Natural killer cell (primary cell): ENCODE results near the gene DRD5. TPM values are rescaled to one million over a fixed set of nuclear protein-coding genes. Genes with fewer than 3 reads are reported as not detected.
"Not testable (repeated sequence)": the region's sequence is repeated elsewhere in the genome, so short reads cannot be mapped to it uniquely, and the experiment has no call there.

ENCODE experiments used
- ATAC-seq, 3 donors: fragments of 150-1000 bp in 2 of 3; fragments of 200-7000 bp in 1 of 3; cut with Tn5 transposase; 1 replicate in 1 of 3; 2 replicates in 2 of 3; pipeline ENCODE4 v1.10.0; 2021; ENCODE audit warnings: mild to moderate bottlenecking in 2 of 3, moderate library complexity in 2 of 3
- DNase-seq, 2 donors: peaks; one replicate each; pipeline versions ENCODE4 v3.0.0 to v3.0.0-alpha.2; 2013 to 2021; ENCODE audit warnings: mixed read lengths in 1 of 2
- H3K27ac ChIP-seq: one replicate; pipeline ENCODE4 v1.5.1; 2013; ENCODE audit warnings: mild to moderate bottlenecking, low read length
- H3K27me3 ChIP-seq: one replicate; pipeline ENCODE4 v1.6.1; 2013; ENCODE audit warnings: low read length; ENCODE audit not compliant: control insufficient read depth, insufficient read depth
- H3K36me3 ChIP-seq: one replicate; pipeline ENCODE4 v1.6.1; 2013; ENCODE audit warnings: low read length; ENCODE audit not compliant: control insufficient read depth, insufficient read depth
- H3K4me1 ChIP-seq: one replicate; pipeline ENCODE4 v1.6.1; 2013; ENCODE audit warnings: low read length; ENCODE audit not compliant: control insufficient read depth, insufficient read depth
- H3K4me3 ChIP-seq: one replicate; pipeline ENCODE4 v1.5.1; 2013; ENCODE audit warnings: low read length
- H3K9me3 ChIP-seq: one replicate; pipeline ENCODE4 v1.6.1; 2013; ENCODE audit warnings: low read length; ENCODE audit not compliant: control insufficient read depth, insufficient read depth
- H3K27ac Mint-ChIP-seq, 2 donors: one replicate each; pipeline ENCODE4 v1.8.0; 2022; ENCODE audit warnings: mild to moderate bottlenecking in 2 of 2, mixed read lengths in 2 of 2, moderate library complexity in 1 of 2
- H3K27me3 Mint-ChIP-seq, 2 donors: one replicate each; pipeline ENCODE4 v1.8.0; 2022; ENCODE audit warnings: low read depth in 2 of 2, mixed read lengths in 2 of 2
- H3K36me3 Mint-ChIP-seq: one replicate; pipeline ENCODE4 v1.8.0; 2022; ENCODE audit warnings: mixed read lengths
- H3K4me1 Mint-ChIP-seq, 2 donors: one replicate each; pipeline ENCODE4 v1.8.0; 2022; ENCODE audit warnings: mixed read lengths in 2 of 2
- H3K4me3 Mint-ChIP-seq: one replicate; pipeline ENCODE4 v1.8.0; 2022; ENCODE audit warnings: mild to moderate bottlenecking, moderate library complexity, mixed read lengths
- H3K9me3 Mint-ChIP-seq, 2 donors: one replicate each; pipeline ENCODE4 v1.8.0; 2022; ENCODE audit warnings: mixed read lengths in 2 of 2
- CTCF ChIP-seq: fragments of 200-600 bp; IDR thresholded peaks from one replicate; pipeline ENCODE4 v1.8.0; 2022; ENCODE audit warnings: antibody characterized with exemption
- WGBS: methylation state at CpG from one replicate; pipeline ENCODE4 v1.1.7; 2013; ENCODE audit warnings: missing lambda C conversion rate; ENCODE audit not compliant: insufficient coverage; 5-methylcytosine and 5-hydroxymethylcytosine counted together
- intact Hi-C: fragments of 100-400 bp; cut with micrococcal nuclease; formaldehyde crosslinking; loops from one replicate; pipeline ENCODE4 v1.14.2; 2022
- total RNA-seq, 4 donors: library from RNA; stranded (reverse); fragments of 120-200 nt in 1 of 4; gene quantifications; one replicate each; pipeline versions ENCODE4 v1.2.3 to v1.2.4, GENCODE V29; 2013 to 2022

Gene DRD5
- not detected for total RNA-seq
- not detected for total RNA-seq (2013)

- H3K36me3 ChIP-seq: no peaks in the 10 kb centered on the region
- Mint-ChIP-seq H3K4me3 (no peak within 1 kb of the TSS), H3K36me3 (no peaks in the 10 kb centered on the region), H3K9me3 (no peaks in the 10 kb centered on the region), H3K4me1 (no peaks in the 10 kb centered on the region), H3K27ac (no peak within 1 kb of the TSS), H3K27me3 (peaks cover 36 to 67% of the 10 kb centered on the region in 2 donors)
- no peak within 1 kb of the TSS for H3K4me3 ChIP-seq
- ATAC-seq: no peak
- 10% methylated on average over 78 of the region's 78 CpGs for WGBS
- TF ChIP-seq CTCF: no peak
- no peaks in the 10 kb centered on the region for H3K9me3 ChIP-seq
- no peak for DNase-seq
- intact Hi-C loops: no loop called here
- no peaks in the 10 kb centered on the region for H3K4me1 ChIP-seq
- no peaks in the 10 kb centered on the region for H3K27me3 ChIP-seq
- no peak within 1 kb of the TSS for H3K27ac ChIP-seq
Observed at GRCh38 chr4:9781343-9782135, at the start of gene DRD5. Gene DRD5, plus strand, starts transcription at chr4:9781634. Its CDS starts 396 bp downstream, at chr4:9782030.

DNA sequence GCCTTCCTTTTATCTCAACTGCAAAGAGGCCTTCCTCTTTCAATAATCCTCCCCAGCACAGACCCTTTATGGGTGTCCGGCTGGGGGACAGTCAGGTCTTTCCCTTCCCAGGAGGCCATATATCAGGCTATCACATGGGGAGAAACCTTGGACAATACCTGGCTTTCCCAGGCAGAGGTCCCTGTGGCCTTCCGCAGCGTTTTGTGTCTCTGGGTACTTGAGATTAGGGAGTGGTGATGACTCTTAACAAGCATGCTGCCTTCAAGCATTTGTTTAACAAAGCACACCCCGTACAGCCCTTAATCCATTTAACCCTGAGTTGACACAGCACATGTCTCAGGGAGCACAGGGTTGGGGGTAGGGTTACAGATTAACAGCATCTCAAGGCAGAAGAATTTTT is 49.2 kb upstream of the DRD5 start:
- H3K27me3 Mint-ChIP-seq, DNase-seq, ATAC-seq, intact Hi-C loops, H3K9me3 Mint-ChIP-seq, H3K36me3 Mint-ChIP-seq, H3K4me3 Mint-ChIP-seq, H3K27me3 ChIP-seq, H3K4me1 ChIP-seq, H3K27ac Mint-ChIP-seq, H3K4me3 ChIP-seq, H3K27ac ChIP-seq, H3K36me3 ChIP-seq, H3K4me1 Mint-ChIP-seq, H3K9me3 ChIP-seq: not testable (repeated sequence)
- 100% methylated on average over 1 of the region's 4 CpGs for WGBS

DNA sequence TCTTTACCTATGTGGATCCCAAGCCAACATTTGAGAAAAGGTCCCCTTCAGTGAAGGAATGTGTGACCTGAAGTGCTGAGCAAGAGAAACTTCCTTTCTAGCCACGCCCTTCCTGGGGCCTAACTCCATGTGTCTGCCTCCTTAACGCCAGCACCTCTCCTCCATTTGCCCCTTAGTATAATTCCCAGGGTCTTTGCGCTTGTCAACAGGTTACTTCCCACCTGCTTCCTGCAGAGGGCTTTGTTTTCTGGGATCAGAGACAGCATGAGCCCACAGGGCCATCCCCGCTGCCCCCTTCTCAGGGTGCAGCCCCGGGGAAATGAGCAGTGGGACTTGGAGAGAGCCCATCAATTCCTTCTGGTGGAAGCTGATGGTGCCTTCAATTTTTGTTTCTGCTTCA is 45.9 kb upstream of the DRD5 start:
- no peak overlapping the region for H3K4me3 ChIP-seq
- H3K36me3 ChIP-seq: no peaks in the 10 kb centered on the region
- no peak for ATAC-seq
- Mint-ChIP-seq H3K9me3 (no peaks in the 10 kb centered on the region), H3K4me3 (no peak overlapping the region), H3K27me3 (no peaks in the 10 kb centered on the region), H3K36me3 (no peaks in the 10 kb centered on the region), H3K4me1 (no peaks in the 10 kb centered on the region), H3K27ac (no peak overlapping the region)
- no peak overlapping the region for H3K27ac ChIP-seq
- no peaks in the 10 kb centered on the region for H3K9me3 ChIP-seq
- no peaks in the 10 kb centered on the region for H3K27me3 ChIP-seq
- H3K4me1 ChIP-seq: no peaks in the 10 kb centered on the region
- DNase-seq: no peak
- 83% methylated on average over 5 of the region's 5 CpGs for WGBS
- no peak for TF ChIP-seq CTCF
- intact Hi-C loops: no loop called here

DNA sequence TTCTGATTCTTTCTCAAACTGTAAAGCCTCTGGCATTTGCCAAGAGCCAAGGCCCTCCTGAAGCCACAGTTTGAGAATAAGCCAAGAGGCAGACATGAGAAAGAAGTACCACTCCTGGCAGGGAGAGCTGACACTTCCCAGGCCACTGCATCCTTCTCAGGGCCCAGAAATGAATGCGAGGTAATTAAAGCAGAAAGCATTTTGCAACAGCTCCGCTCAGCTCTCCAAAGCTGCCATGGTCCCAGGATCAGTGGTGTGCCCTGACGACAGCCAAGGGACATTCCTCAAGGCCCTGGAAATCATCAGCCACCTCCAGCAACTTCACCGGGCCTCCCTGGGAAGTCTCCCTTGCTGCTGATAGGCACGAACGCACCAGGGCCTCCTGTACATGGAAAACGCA is 44.2 kb upstream of the DRD5 start:
- H3K4me1 Mint-ChIP-seq, H3K4me3 Mint-ChIP-seq, H3K27ac Mint-ChIP-seq, H3K36me3 ChIP-seq, H3K27ac ChIP-seq, H3K4me3 ChIP-seq, H3K4me1 ChIP-seq, intact Hi-C loops, H3K27me3 ChIP-seq, DNase-seq, H3K27me3 Mint-ChIP-seq, H3K9me3 ChIP-seq, H3K36me3 Mint-ChIP-seq, H3K9me3 Mint-ChIP-seq, ATAC-seq: not testable (repeated sequence)
- WGBS: 90% methylated on average over 7 of the region's 7 CpGs

DNA sequence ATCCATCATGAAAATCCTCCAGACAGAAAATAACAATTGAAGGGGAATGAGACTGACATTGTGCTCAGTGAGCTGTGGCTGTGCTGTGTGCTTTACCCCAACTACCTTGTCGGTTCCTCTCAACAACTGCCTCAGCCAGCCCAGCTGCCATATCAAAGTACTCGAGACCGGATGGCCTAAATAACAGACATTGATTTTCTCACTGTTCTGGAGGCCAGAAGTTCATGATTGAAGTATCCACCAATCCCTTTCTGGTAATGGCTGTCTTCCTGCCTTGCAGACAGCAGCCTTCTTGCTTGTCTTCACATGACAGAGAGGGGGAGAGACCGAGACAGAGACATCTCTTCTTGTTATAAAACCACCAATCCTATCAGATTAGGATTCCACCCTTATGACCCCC is 37.6 kb upstream of the DRD5 start:
- H3K4me3 Mint-ChIP-seq, H3K27me3 ChIP-seq, H3K4me1 ChIP-seq, H3K4me3 ChIP-seq, H3K4me1 Mint-ChIP-seq, H3K36me3 ChIP-seq, H3K27ac Mint-ChIP-seq, H3K9me3 Mint-ChIP-seq, H3K36me3 Mint-ChIP-seq, DNase-seq, H3K27ac ChIP-seq, H3K9me3 ChIP-seq, ATAC-seq, intact Hi-C loops, H3K27me3 Mint-ChIP-seq: not testable (repeated sequence)
- 90% methylated on average over 3 of the region's 4 CpGs for WGBS
